Duodenal mucosa (tissue), 2 donors: ENCODE results near the gene ZNF311.
A peak's percentile ranks its signal among the peaks of the same experiment; 100 is the strongest.
"Not testable (repeated sequence)": the region's sequence is repeated elsewhere in the genome, so short reads cannot be mapped to it uniquely, and the experiment has no call there.

Experiments
- H3K27ac ChIP-seq: one replicate; pipeline ENCODE4 v1.7.0; 2013; ENCODE audit warnings: low read depth, low read length
- H3K27me3 ChIP-seq, 2 donors: one replicate each; pipeline ENCODE4 v1.7.0; 2013; ENCODE audit warnings: low read length in 2 of 2, control low read depth in 1 of 2; ENCODE audit not compliant: insufficient read depth in 2 of 2, control insufficient read depth in 1 of 2
- H3K36me3 ChIP-seq, 2 donors: one replicate each; pipeline ENCODE4 v1.7.0; 2013; ENCODE audit warnings: low read length in 2 of 2, control low read depth in 1 of 2; ENCODE audit not compliant: insufficient read depth in 2 of 2, control insufficient read depth in 1 of 2
- H3K4me1 ChIP-seq, 2 donors: one replicate each; pipeline ENCODE4 v1.7.0; 2013; ENCODE audit warnings: low read length in 2 of 2, control low read depth in 1 of 2; ENCODE audit not compliant: insufficient read depth in 2 of 2, control insufficient read depth in 1 of 2
- H3K4me3 ChIP-seq, 2 donors: one replicate each; pipeline ENCODE4 v1.7.0; 2013; ENCODE audit warnings: low read length in 2 of 2, low read depth in 1 of 2
- H3K9ac ChIP-seq, 2 donors: one replicate each; pipeline ENCODE4 v1.7.0; 2013; ENCODE audit warnings: low read length in 2 of 2, low read depth in 1 of 2
- H3K9me3 ChIP-seq, 2 donors: one replicate each; pipeline ENCODE4 v1.7.0; 2013; ENCODE audit warnings: low read length in 2 of 2, control low read depth in 1 of 2; ENCODE audit not compliant: control insufficient read depth in 1 of 2

ZNF311 gene

GRCh38 chr6:28957795-28958314 is 47.3 kb downstream of the ZNF311 start:
- H3K9me3 ChIP-seq, H3K9ac ChIP-seq, H3K36me3 ChIP-seq, H3K4me3 ChIP-seq, H3K27ac ChIP-seq, H3K27me3 ChIP-seq: not testable (repeated sequence)
- H3K4me1 ChIP-seq = peaks cover 7 to 11% of the 10 kb centered on the region in 2 donors

- H3K4me1 ChIP-seq = peaks cover 7 to 11% of the 10 kb centered on the region in 2 donors
- no peaks in the 10 kb centered on the region for H3K9me3 ChIP-seq
- no peaks in the 10 kb centered on the region for H3K27me3 ChIP-seq
- no peak overlapping the region for H3K27ac ChIP-seq
- no peak overlapping the region for H3K4me3 ChIP-seq
- no peaks in the 10 kb centered on the region for H3K36me3 ChIP-seq
- no peak overlapping the region for H3K9ac ChIP-seq
Observed at GRCh38 chr6:28956331-28956730, 48.8 kb downstream of the ZNF311 start.

GRCh38 chr6:28953585-28954258 is 51.4 kb downstream of the ZNF311 start:
- Histone ChIP-seq H3K4me1 (peaks cover 7 to 11% of the 10 kb centered on the region in 2 donors), H3K9ac (peak overlapping the region; percentile 25 to 38), H3K9me3 (no peaks in the 10 kb centered on the region), H3K4me3 (peak overlapping the region; percentile 60 to 75), H3K27ac (no peak overlapping the region), H3K27me3 (no peaks in the 10 kb centered on the region), H3K36me3 (no peaks in the 10 kb centered on the region)

- Histone ChIP-seq H3K27ac (no peak overlapping the region), H3K9me3 (no peaks in the 10 kb centered on the region), H3K27me3 (no peaks in the 10 kb centered on the region), H3K36me3 (no peaks in the 10 kb centered on the region), H3K9ac (peak overlapping the region; percentile 25 to 38), H3K4me1 (peaks cover 7 to 11% of the 10 kb centered on the region in 2 donors), H3K4me3 (peak overlapping the region; percentile 60 to 75)
Observed at GRCh38 chr6:28953039-28953584, 52.0 kb downstream of the ZNF311 start.

GRCh38 chr6:28949656-28950195 is 55.4 kb downstream of the ZNF311 start:
- peaks cover 7 to 11% of the 10 kb centered on the region in 2 donors for H3K4me1 ChIP-seq
- H3K36me3 ChIP-seq, H3K4me3 ChIP-seq, H3K9me3 ChIP-seq, H3K27ac ChIP-seq, H3K9ac ChIP-seq, H3K27me3 ChIP-seq: not testable (repeated sequence)

GRCh38 chr6:28948782-28949486 is 56.2 kb downstream of the ZNF311 start:
- H3K27me3 ChIP-seq = no peaks in the 10 kb centered on the region
- peaks cover 6 to 9% of the 10 kb centered on the region in 2 donors for H3K4me1 ChIP-seq
- no peak overlapping the region for H3K4me3 ChIP-seq
- H3K36me3 ChIP-seq = no peaks in the 10 kb centered on the region
- no peak overlapping the region for H3K27ac ChIP-seq
- no peak overlapping the region for H3K9ac ChIP-seq
- H3K9me3 ChIP-seq = no peaks in the 10 kb centered on the region

- H3K9me3 ChIP-seq = no peaks in the 10 kb centered on the region
- H3K4me3 ChIP-seq = no peak overlapping the region
- H3K9ac ChIP-seq = no peak overlapping the region
- H3K27ac ChIP-seq = no peak overlapping the region
- peaks cover 7 to 13% of the 10 kb centered on the region in 2 donors for H3K4me1 ChIP-seq
- no peaks in the 10 kb centered on the region for H3K27me3 ChIP-seq
- no peaks in the 10 kb centered on the region for H3K36me3 ChIP-seq
Observed at GRCh38 chr6:28947831-28948270, 57.3 kb downstream of the ZNF311 start.

- H3K27me3 ChIP-seq = no peaks in the 10 kb centered on the region
- H3K4me3 ChIP-seq = no peak overlapping the region
- H3K36me3 ChIP-seq = no peaks in the 10 kb centered on the region
- no peak overlapping the region for H3K27ac ChIP-seq
- H3K9me3 ChIP-seq = no peaks in the 10 kb centered on the region
- no peak overlapping the region for H3K9ac ChIP-seq
- H3K4me1 ChIP-seq = peaks cover 8 to 15% of the 10 kb centered on the region in 2 donors
Observed at GRCh38 chr6:28947067-28947765, 57.9 kb downstream of the ZNF311 start.

GRCh38 chr6:28945349-28945748 is 59.8 kb downstream of the ZNF311 start:
- H3K9me3 ChIP-seq = no peaks in the 10 kb centered on the region
- no peak overlapping the region for H3K4me3 ChIP-seq
- H3K27me3 ChIP-seq = no peaks in the 10 kb centered on the region
- no peaks in the 10 kb centered on the region for H3K36me3 ChIP-seq
- H3K4me1 ChIP-seq = peaks cover 15 to 25% of the 10 kb centered on the region in 2 donors
- no peak overlapping the region for H3K27ac ChIP-seq
- no peak overlapping the region for H3K9ac ChIP-seq
